Measurements from ENCODE around the gene ANGEL2.

DNA sequence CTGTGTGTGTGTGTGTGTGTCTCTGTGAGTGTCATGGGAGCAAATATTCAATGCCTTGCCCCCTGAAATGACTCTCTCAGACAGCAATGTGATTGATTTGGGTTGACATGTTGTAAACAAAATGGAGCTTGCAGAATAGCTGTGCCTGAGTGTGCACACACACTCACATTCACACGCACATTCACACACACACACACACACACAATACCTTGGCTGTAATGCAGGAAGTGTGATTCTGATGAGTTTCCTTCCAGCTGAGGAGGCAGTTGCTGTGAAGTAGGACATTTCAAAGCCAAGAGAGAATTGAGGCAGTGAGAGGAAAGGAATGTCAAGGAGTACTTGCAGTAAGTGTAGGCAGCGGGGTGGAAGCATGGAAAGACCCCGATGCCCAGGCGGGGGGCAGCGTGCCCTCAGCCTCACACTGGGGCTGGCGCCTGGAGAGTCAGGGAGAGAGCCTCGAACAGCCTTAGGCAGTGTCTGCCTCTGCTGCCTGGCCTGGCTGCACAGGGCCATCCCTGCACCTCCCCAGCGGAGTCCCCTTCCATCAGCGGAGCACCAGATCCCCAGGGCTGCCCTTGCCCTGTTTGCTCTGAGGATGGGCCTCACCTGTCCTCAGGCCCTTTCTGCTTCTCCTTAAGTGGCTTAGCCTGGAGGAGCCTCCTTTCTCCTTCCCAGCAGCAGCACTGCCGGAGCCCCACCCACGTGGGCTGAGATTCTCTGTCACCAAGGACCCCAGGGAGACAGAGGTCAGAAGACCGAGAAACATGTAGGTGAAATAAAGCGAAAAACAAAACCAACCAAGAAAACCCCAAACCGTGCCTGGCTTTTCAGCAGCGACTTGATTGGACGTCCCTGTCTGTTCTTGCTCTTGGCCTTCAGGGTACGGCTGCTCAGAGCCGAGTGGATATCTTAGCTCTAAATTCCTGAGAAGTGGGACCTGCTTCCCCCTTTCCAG lies 56.1 kb downstream of the ANGEL2 start:
- TF ChIP-seq, protein P1, sequence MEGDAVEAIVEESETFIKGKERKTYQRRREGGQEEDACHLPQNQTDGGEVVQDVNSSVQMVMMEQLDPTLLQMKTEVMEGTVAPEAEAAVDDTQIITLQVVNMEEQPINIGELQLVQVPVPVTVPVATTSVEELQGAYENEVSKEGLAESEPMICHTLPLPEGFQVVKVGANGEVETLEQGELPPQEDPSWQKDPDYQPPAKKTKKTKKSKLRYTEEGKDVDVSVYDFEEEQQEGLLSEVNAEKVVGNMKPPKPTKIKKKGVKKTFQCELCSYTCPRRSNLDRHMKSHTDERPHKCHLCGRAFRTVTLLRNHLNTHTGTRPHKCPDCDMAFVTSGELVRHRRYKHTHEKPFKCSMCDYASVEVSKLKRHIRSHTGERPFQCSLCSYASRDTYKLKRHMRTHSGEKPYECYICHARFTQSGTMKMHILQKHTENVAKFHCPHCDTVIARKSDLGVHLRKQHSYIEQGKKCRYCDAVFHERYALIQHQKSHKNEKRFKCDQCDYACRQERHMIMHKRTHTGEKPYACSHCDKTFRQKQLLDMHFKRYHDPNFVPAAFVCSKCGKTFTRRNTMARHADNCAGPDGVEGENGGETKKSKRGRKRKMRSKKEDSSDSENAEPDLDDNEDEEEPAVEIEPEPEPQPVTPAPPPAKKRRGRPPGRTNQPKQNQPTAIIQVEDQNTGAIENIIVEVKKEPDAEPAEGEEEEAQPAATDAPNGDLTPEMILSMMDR (IDR thresholded peaks at IDR 0.05): no peak
- TF ChIP-seq POLR2A (IDR thresholded peaks at IDR 0.05): no peak

Measured in adrenal gland (tissue), 5 donors.